GM19351 (cell line): Measurements from ENCODE around the gene ALPK3.

Experiments used
- ATAC-seq: cut with Tn5 transposase; IDR thresholded peaks from one replicate; pipeline ENCODE4 v1.9.1; 2021; ENCODE audit warnings: mild to moderate bottlenecking, moderate library complexity; ENCODE audit not compliant: unreplicated experiment

The ALPK3 gene

DNA sequence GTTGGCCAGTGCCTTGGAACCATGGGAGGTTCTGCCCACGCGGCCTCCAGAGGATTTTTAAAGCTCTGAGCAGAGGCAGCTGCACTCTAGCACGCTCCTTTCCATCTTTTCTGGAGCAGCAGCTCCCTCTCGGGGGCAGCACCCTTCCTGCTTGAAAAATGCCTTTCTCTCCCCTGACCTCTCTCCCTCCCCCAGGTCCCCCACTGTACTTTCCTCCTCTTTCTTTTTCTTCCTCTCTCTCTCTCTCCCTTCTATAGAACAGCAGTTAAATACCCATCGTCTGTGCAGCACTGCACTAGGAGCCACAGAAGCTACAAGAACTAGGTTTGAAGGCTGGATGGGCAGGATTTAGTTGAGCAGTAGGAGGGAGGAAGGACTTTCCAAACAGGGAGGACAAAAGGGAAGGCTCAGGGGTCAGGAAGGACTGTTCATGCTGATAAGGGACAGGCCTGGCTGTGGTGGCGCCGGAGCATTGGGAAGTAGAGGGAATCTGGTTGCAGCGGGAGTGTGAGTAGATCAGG lies 4.4 kb downstream of the ALPK3 start:
- ATAC-seq, result no peak

- ATAC-seq, result no peak
Observed at GRCh38 chr15:84822653-84823281, 5.6 kb downstream of the ALPK3 start.

GRCh38 chr15:84823282-84823878 lies 6.2 kb downstream of the ALPK3 start:
- ATAC-seq, result no peak

- ATAC-seq, result no peak
Observed at GRCh38 chr15:84824260-84825007, 7.3 kb downstream of the ALPK3 start.

GRCh38 chr15:84826369-84826823 lies 9.2 kb downstream of the ALPK3 start:
- no peak for ATAC-seq

- no peak for ATAC-seq
Observed at GRCh38 chr15:84827246-84827645, 10.1 kb downstream of the ALPK3 start.

DNA sequence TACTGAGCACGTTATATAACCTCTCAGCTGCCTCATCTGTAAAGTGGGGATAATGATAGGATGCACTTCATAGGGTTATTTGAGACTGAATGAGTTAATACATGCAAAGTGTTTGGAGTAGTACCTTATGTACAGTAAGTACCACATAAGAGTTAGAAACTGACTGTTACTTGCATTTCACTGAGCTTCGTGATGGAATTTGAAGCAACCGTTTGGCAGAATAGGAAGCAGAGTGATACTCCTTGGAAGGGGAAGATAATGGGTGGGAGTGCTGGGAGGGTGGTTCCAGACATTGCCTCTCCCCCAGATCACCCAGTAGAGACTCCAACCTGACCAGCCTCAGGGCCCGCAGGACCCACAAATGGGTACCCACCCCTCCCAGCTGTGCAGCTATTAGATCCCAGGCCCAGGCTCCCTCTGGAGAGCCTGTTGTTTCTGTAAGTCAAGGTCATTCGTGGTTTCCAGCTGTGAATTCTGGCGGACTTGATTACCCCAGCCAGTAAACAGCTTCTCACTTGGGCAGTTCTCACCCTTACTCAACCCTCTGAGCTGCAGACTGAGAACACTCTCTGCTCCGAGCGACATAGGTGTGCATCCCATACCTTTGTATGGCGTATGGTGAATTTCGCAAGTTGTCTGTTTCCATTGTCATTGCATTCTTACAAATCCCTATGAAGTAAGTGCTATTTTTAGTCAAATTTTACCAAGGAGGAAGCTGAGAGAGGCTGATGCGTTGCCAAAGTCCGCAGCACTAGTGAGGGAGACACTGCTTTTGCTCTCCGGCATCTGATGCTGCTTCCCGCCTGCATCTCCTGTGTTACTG lies 11.1 kb downstream of the ALPK3 start:
- no peak for ATAC-seq

GRCh38 chr15:84829428-84829827 lies 12.3 kb downstream of the ALPK3 start:
- ATAC-seq, result no peak

- ATAC-seq, result no peak
Observed at GRCh38 chr15:84830036-84830435, 12.9 kb downstream of the ALPK3 start.

GRCh38 chr15:84831028-84831427 lies 13.9 kb downstream of the ALPK3 start:
- no peak for ATAC-seq

- ATAC-seq, result no peak
Observed at GRCh38 chr15:84831613-84832012, 14.5 kb downstream of the ALPK3 start.

- ATAC-seq, result no peak
Observed at GRCh38 chr15:84832448-84833040, 15.4 kb downstream of the ALPK3 start.

- ATAC-seq, result no peak
Observed at GRCh38 chr15:84833447-84834228, 16.5 kb downstream of the ALPK3 start.

- ATAC-seq, result no peak
Observed at GRCh38 chr15:84834229-84834955, 17.2 kb downstream of the ALPK3 start.

DNA sequence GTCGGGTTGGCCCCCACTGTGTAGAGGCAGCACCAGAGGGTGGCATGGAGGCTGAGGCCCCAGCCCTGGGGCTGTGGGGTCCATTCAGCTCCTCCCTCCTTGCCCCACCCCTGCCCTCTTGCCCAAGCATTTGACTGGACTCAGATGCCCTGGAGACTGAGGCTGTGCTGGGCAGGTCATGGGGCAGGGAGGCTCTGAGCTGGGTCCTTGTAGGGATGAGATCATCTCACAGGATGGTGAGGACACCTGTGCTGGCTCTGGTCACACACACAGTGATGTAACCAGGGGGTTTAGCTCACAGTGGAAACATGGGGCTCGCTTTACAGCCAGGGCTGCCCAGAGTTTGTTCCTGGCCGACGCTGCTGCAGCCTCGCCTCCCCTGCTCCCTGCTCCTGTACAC lies 17.8 kb downstream of the ALPK3 start:
- ATAC-seq, result no peak

- no peak for ATAC-seq
Observed at GRCh38 chr15:84835661-84836337, 18.6 kb downstream of the ALPK3 start.

DNA sequence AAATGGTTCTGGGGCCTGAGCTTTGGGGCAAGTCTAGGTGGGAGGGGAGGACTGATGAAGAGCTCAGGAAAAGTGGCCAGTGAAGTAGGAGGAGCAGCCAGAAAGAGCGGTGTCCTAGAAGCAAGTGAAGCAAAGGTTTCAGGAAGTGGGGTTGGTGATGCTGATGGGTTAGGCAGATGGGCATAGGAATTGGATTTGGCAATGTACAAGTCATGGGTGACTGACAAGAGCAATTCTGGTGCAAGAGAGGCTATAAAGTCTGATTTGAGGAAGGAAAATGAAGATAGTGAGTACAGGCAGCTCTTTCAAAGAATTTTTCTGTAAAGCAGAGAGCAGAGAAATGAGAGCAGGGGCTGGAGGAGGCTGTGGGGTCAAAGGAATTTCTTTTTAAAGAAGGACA lies 19.7 kb downstream of the ALPK3 start:
- ATAC-seq, result no peak

DNA sequence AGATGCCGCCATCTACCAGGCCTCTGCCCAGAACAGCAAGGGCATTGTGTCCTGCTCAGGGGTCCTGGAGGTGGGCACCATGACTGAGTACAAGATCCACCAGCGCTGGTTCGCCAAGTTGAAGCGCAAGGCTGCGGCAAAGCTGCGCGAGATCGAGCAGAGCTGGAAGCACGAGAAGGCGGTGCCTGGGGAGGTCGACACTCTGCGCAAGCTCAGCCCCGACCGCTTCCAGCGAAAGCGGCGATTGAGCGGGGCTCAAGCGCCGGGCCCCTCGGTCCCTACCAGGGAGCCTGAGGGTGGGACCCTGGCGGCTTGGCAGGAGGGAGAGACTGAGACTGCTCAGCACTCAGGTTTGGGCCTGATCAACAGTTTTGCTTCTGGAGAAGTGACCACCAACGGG lies 22.6 kb downstream of the ALPK3 start:
- ATAC-seq, result no peak

DNA sequence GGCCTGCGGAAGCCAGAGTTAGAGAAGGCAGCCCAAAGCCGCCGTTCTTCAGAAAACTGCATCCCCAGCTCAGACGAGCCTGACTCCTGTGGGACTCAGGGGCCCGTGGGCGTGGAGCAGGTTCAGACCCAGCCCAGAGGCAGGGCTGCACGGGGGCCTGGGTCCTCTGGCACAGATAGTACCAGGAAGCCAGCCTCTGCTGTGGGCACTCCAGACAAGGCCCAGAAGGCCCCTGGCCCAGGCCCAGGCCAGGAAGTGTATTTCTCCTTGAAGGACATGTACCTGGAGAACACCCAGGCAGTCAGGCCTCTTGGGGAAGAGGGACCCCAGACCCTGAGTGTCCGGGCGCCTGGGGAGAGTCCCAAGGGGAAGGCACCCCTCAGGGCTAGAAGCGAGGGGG lies 23.1 kb downstream of the ALPK3 start:
- no peak for ATAC-seq
